ENCODE measurements around the gene LRP5.
A peak's percentile ranks its signal among the peaks of the same experiment; 100 is the strongest.
"Not testable (repeated sequence)": the region's sequence is repeated elsewhere in the genome, so short reads cannot be mapped to it uniquely, and the experiment has no call there.

LRP5 gene

GRCh38 chr11:68282141-68282860, 30.1 kb upstream of the LRP5 start:
- peak in 1 of 2 experiments; percentile 34 for DNase-seq (ENCODE audit: low read depth in 2 of 2)

DNA sequence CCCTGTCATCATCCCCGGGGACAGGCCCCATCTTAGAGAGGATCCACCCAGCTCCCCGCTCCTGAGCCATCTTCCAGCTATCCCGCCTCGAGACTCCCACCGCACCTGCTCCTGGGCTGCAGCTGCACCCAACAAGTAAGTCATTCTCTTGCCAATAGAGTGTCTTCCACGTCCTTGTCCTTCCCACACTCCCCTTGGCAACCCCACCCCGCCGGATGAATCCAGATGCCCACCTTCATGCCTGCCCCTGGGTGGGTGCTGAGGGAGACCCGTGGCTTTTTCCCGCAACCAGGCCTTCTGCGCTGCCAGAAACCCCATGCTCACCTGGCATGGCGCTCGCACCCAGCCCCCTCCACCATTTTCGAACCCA, 29.5 kb upstream of the LRP5 start:
- no peak for DNase-seq (ENCODE audit: low read depth in 2 of 2)

DNA sequence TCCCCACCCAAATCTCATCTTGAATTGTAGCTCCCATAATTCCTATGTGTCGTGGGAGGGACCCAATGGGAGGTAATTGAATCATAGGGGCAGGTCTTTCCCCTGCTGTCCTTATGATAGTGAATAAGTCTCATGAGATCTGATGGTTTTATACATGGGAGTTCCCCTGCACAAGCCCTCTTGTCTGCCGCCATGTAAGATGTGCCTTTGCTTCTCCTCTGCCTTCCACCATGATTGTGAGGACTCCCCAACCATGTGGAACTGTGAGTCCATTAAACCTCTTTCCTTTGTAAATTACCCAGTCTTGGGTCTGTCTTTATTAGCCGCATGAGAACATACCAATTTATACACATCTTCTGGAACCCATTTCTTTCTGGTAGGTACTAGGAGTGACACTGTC, 27.8 kb upstream of the LRP5 start:
- not testable (repeated sequence) for DNase-seq (ENCODE audit: low read depth in 2 of 2)

DNA sequence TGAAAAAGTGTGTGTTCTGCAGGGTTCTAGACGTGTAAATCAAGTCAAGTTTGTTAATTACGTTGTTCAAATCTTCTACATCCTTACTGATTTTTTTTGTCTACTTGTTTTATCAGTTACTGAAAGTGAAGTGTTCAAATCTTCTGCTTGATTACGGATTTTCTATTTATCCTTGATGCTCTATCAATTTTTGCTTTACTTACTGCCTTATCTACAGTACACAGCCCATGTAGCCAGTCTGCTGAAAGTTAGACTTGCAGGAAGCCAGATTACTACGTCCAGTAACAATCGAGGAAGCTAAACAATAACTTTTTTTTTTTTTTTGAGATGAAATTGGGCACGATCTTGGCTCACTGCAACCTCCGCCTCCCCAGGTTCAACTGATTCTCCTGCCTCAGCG, 25.0 kb upstream of the LRP5 start:
- DNase-seq (ENCODE audit: low read depth in 2 of 2) = no peak

GRCh38 chr11:68289456-68289855, 22.9 kb upstream of the LRP5 start:
- no peak for DNase-seq (ENCODE audit: low read depth in 2 of 2)

DNA sequence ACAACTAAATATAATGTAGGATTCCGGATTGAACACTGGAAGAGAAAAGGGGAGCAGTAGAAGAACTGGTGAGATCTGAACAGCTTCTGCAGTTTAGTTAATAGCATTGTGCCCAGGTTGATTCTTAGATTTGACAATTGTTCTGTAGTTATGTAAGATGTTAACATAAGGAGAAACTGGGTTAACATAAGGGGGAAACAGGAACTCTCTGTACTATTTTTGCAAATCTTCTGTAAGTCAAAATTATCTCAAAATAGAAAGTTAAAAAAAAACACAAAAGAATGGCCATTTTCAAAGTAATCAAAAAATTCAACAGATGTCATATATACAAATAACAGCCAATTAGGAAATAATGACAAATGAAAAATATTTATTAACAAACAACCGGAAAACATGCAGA, 18.7 kb upstream of the LRP5 start:
- no peak for DNase-seq (ENCODE audit: low read depth in 2 of 2)

DNA sequence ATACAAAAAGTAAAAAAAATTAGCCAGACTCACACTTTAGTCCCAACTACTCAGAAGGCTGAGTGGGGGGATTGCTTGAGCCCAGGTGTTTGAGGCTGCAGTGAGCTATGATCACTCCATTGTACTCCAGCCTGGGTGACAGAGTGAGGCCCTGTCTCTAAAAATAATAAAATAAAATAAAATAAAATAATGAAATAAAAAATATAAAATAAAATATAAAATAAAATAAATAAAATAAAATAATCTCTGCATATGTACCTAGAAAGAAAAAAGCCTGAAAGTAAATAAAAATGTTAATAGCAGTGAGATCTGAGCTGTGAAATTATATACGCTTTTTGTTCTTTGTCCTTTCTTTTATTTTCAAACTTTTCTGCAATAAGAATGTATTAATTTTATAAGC, 17.1 kb upstream of the LRP5 start:
- no peak for DNase-seq (ENCODE audit: low read depth in 2 of 2)

GRCh38 chr11:68295940-68296339, 16.5 kb upstream of the LRP5 start:
- DNase-seq (ENCODE audit: low read depth in 2 of 2) = no peak

- no peak for DNase-seq (ENCODE audit: low read depth in 2 of 2)
These were observed 15.9 kb upstream of the LRP5 start for GRCh38 chr11:68296344-68297051.

DNA sequence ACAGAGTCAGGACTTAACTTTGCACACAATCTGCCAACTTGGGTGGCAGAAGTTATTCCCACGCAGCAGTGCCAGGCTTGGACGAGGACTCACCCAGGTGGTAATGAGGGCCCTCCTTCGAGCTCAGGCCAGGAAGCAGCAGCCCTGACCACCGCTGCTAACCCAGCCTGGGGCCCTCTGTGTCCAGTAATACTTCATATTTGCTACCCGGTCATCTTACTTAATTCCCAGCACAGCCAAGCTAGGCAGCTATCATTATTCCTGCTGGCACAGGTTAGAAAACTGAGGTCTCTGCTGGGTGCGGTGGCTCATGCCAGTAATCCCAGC, 15.4 kb upstream of the LRP5 start:
- no peak for DNase-seq (ENCODE audit: low read depth in 2 of 2)

DNA sequence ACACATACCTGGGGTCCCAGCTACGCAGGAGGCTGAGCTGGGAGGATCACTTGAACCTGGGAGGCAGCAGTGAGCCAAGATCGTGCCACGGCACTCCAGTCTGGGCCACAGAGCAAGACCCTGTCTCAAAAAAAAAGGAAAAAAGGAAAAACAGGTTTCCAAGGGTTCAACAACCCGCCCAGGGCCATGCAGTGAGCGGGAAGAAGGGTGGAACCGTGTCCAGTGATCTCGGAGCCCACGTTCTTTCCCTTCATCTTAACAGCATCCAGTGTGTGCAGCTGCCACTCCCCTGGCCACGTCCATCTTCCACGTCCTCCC, 14.9 kb upstream of the LRP5 start:
- DNase-seq (ENCODE audit: low read depth in 2 of 2) = no peak

DNA sequence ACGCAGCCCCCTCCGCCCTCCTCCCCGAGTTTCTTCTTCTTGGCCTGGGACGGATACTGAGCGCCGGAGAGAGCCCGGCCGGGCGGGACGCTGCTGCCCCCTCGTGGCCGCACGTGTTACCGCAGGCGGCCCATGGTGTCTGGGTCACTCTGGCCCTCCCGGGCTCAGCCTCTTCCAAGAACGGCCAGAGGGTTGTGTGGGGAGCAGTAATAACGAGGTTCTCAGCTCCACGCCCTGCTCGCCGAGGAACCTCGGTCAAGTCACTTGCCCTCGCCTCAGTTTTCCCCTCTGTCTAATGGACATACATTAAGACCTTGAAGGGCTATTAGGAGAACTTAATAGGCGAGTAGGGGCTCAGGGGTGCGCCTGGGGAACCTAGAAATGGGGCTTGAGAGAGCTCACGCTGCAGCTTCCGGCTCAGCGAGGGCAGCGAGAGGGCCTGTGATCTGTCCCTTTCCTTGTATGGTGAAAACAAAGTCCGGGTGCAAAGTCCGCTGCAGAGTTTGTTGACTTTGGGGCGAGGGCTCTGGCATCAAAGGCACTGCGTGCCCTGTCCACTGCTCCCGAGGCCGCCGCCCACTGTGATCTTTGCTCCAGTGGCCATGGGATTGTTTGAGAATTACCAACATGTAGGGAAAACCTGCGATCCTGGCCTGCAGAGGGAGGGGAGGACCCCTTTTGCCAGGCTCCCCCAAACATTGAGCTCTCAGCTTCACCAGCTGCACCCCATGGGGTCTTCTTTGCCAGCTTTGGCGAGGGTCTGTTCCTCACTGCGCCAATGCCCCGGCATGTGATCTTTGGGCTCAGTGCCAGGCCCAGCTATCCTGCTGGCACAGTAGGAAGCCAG, 14.4 kb upstream of the LRP5 start:
- DNase-seq (ENCODE audit: low read depth in 2 of 2) = peak; percentile 50 to 62

DNA sequence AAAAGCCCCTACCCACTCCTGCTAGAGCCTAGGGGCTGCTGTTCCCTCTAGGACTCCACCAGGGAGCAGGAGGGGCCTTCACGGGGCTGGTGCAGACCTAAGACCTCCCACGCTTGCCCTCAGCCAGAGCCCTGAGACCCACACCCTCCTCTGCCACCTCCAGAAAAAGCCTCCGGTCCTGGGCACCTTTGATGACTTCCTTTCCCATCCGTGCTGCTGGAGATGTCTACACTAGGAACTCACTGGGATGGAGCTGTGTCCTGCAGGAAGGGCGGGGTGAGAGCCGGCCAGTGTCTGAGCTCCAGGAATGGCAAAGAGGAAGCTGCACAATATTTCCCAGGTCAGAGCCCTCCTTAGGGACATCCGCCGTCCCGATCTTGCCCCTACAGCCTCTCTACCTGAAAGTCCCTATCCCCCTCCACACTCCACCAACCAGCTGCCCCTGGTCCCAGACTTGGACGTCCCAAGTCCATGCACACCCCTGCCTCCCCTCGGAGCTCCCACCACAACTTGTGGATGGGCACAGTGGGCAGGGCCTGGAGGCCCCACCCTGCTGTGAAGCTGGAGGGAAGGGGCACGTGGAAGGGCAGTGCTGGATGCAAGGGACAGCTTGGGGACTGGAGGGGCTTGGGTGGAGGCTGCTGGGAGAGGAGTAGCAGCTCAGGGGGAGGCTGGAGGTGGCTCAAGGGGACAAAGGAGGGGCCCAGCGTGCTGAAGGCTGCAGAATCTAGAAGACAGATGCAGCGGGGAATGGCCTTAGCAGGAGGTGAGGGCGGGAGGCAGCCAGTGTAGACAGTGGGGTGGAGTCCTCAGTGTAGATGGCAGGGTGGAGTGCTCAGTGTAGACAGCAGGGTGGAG, 13.5 kb upstream of the LRP5 start:
- no peak for DNase-seq (ENCODE audit: low read depth in 2 of 2)

DNA sequence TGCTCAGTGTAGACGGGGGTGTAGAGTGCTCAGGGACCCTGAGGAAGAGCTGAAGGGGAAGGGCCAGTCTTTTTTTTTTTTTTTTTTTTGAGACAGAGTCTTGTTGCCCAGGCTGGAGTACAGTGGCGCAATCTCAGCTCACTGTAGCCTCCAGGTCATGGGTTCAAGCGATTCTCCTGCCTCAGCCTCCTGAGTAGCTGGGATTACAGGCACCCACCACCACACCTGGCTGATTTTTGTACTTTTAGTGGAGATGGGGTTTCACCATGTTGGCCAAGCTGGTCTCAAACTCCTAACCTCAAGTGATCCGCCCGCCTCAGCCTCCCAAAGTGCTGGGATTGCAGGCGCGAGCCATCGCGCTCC, 12.9 kb upstream of the LRP5 start:
- DNase-seq (ENCODE audit: low read depth in 2 of 2) = not testable (repeated sequence)

GRCh38 chr11:68300076-68300830, 12.1 kb upstream of the LRP5 start:
- no peak for DNase-seq (ENCODE audit: low read depth in 2 of 2)

GRCh38 chr11:68302256-68302655, 10.1 kb upstream of the LRP5 start:
- DNase-seq (ENCODE audit: low read depth in 2 of 2) = no peak

DNA sequence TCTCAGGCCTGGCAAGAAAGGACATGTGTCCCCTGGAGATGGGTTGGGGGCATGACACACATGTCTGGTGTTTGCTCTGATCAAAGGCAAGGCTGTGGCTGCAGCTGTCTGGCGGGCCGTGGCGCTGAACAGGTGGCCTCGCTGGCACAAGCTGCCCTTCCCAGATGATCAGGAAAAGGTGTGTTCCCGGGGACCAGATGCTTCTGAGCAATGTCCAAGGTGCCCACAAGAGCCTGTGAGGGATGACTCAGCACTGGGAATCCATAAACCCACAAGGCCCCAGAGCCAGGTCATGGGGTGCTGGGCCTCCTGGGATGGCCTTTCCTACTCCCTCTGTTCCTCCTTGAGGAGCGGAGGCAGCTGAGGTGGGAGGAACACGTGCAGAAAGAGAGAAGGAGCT, 9.7 kb upstream of the LRP5 start:
- no peak for DNase-seq (ENCODE audit: low read depth in 2 of 2)

DNA sequence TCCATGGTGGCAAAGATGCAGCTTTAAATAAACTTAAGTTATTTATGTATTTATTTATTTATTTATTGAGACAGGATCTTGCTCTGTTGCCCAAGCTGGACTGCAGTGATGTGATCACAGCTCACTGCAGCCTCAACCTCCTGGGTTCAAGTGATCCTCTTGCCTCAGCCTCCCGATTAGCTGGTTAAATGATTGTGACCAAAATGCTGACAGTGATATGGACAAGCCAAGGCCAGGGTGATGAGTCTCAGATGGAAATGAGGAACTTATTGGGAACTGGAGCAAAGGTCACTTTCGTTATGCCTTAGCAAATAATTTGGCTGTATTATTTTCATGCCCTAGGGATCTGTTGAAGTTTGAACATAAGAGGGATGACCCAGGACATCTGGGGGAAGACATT, 9.3 kb upstream of the LRP5 start:
- no peak for DNase-seq (ENCODE audit: low read depth in 2 of 2)

- DNase-seq (ENCODE audit: low read depth in 2 of 2) = no peak
These were observed 8.2 kb upstream of the LRP5 start for GRCh38 chr11:68303982-68304780.

- no peak for DNase-seq (ENCODE audit: low read depth in 2 of 2)
These were observed 5.8 kb upstream of the LRP5 start for GRCh38 chr11:68306636-68307035.

GRCh38 chr11:68308068-68308467, 4.3 kb upstream of the LRP5 start:
- DNase-seq (ENCODE audit: low read depth in 2 of 2) = no peak

All from stimulated activated CD4-positive, alpha-beta T cell treated with anti-CD3 and anti-CD28 coated beads, Interleukin-12 subunit alpha, Interleukin-12 subunit beta, amount 100 ng/mL, for 24 hours (primary cell).